Natural killer cell (primary cell): ENCODE results near the gene PLEKHG5. TPM values are rescaled to one million over a fixed set of nuclear protein-coding genes. Genes with fewer than 3 reads are reported as not detected.

ENCODE experiments used
- ATAC-seq, 3 donors: fragments of 150-1000 bp in 2 of 3; fragments of 200-7000 bp in 1 of 3; cut with Tn5 transposase; 1 replicate in 1 of 3; 2 replicates in 2 of 3; pipeline ENCODE4 v1.10.0; 2021; ENCODE audit warnings: mild to moderate bottlenecking in 2 of 3, moderate library complexity in 2 of 3
- DNase-seq, 2 donors: peaks; one replicate each; pipeline versions ENCODE4 v3.0.0 to v3.0.0-alpha.2; 2013 to 2021; ENCODE audit warnings: mixed read lengths in 1 of 2
- H3K27ac ChIP-seq: one replicate; pipeline ENCODE4 v1.5.1; 2013; ENCODE audit warnings: mild to moderate bottlenecking, low read length
- H3K27me3 ChIP-seq: one replicate; pipeline ENCODE4 v1.6.1; 2013; ENCODE audit warnings: low read length; ENCODE audit not compliant: control insufficient read depth, insufficient read depth
- H3K36me3 ChIP-seq: one replicate; pipeline ENCODE4 v1.6.1; 2013; ENCODE audit warnings: low read length; ENCODE audit not compliant: control insufficient read depth, insufficient read depth
- H3K4me1 ChIP-seq: one replicate; pipeline ENCODE4 v1.6.1; 2013; ENCODE audit warnings: low read length; ENCODE audit not compliant: control insufficient read depth, insufficient read depth
- H3K4me3 ChIP-seq: one replicate; pipeline ENCODE4 v1.5.1; 2013; ENCODE audit warnings: low read length
- H3K9me3 ChIP-seq: one replicate; pipeline ENCODE4 v1.6.1; 2013; ENCODE audit warnings: low read length; ENCODE audit not compliant: control insufficient read depth, insufficient read depth
- H3K27ac Mint-ChIP-seq, 2 donors: one replicate each; pipeline ENCODE4 v1.8.0; 2022; ENCODE audit warnings: mild to moderate bottlenecking in 2 of 2, mixed read lengths in 2 of 2, moderate library complexity in 1 of 2
- H3K27me3 Mint-ChIP-seq, 2 donors: one replicate each; pipeline ENCODE4 v1.8.0; 2022; ENCODE audit warnings: low read depth in 2 of 2, mixed read lengths in 2 of 2
- H3K36me3 Mint-ChIP-seq: one replicate; pipeline ENCODE4 v1.8.0; 2022; ENCODE audit warnings: mixed read lengths
- H3K4me1 Mint-ChIP-seq, 2 donors: one replicate each; pipeline ENCODE4 v1.8.0; 2022; ENCODE audit warnings: mixed read lengths in 2 of 2
- H3K4me3 Mint-ChIP-seq: one replicate; pipeline ENCODE4 v1.8.0; 2022; ENCODE audit warnings: mild to moderate bottlenecking, moderate library complexity, mixed read lengths
- H3K9me3 Mint-ChIP-seq, 2 donors: one replicate each; pipeline ENCODE4 v1.8.0; 2022; ENCODE audit warnings: mixed read lengths in 2 of 2
- CTCF ChIP-seq: fragments of 200-600 bp; IDR thresholded peaks from one replicate; pipeline ENCODE4 v1.8.0; 2022; ENCODE audit warnings: antibody characterized with exemption
- WGBS: methylation state at CpG from one replicate; pipeline ENCODE4 v1.1.7; 2013; ENCODE audit warnings: missing lambda C conversion rate; ENCODE audit not compliant: insufficient coverage; 5-methylcytosine and 5-hydroxymethylcytosine counted together
- intact Hi-C: fragments of 100-400 bp; cut with micrococcal nuclease; formaldehyde crosslinking; loops from one replicate; pipeline ENCODE4 v1.14.2; 2022
- total RNA-seq, 4 donors: library from RNA; stranded (reverse); fragments of 120-200 nt in 1 of 4; gene quantifications; one replicate each; pipeline versions ENCODE4 v1.2.3 to v1.2.4, GENCODE V29; 2013 to 2022

The PLEKHG5 gene
- total RNA-seq, 3 donors from 2014 or later (not counting 1 experiment from before 2014, with no cell fraction given) = 0.16 to 1.1 (median 0.54) TPM

GRCh38 chr1:6467224-6467623 is 24.2 kb downstream of the PLEKHG5 start:
- Mint-ChIP-seq H3K9me3 (no peaks in the 10 kb centered on the region), H3K27ac (no peak overlapping the region), H3K36me3 (no peaks in the 10 kb centered on the region), H3K27me3 (peaks cover 0 to 10% of the 10 kb centered on the region in 2 donors), H3K4me3 (no peak overlapping the region), H3K4me1 (peaks cover 6 to 16% of the 10 kb centered on the region in 2 donors)
- Histone ChIP-seq H3K4me1 (peaks cover 32% of the 10 kb centered on the region), H3K4me3 (no peak overlapping the region), H3K9me3 (no peaks in the 10 kb centered on the region), H3K27me3 (no peaks in the 10 kb centered on the region), H3K27ac (no peak overlapping the region), H3K36me3 (peaks cover 7% of the 10 kb centered on the region)
- 97% methylated on average over 12 of the region's 12 CpGs for WGBS
- ATAC-seq (no peak), DNase-seq (no peak)
- no peak for TF ChIP-seq CTCF
- intact Hi-C loops = no loop called here

- Mint-ChIP-seq H3K27me3 (peaks cover 0 to 11% of the 10 kb centered on the region in 2 donors), H3K27ac (no peak overlapping the region), H3K4me1 (peaks cover 6 to 17% of the 10 kb centered on the region in 2 donors), H3K4me3 (peak overlapping the region; percentile 21), H3K9me3 (no peaks in the 10 kb centered on the region), H3K36me3 (no peaks in the 10 kb centered on the region)
- ATAC-seq (no peak), DNase-seq (no peak)
- Histone ChIP-seq H3K9me3 (no peaks in the 10 kb centered on the region), H3K4me3 (no peak overlapping the region), H3K4me1 (peaks cover 37% of the 10 kb centered on the region), H3K36me3 (peaks cover 7% of the 10 kb centered on the region), H3K27me3 (no peaks in the 10 kb centered on the region), H3K27ac (no peak overlapping the region)
- intact Hi-C loops = no loop called here
- WGBS = 97% methylated on average over 4 of the region's 5 CpGs
- TF ChIP-seq CTCF = no peak
Observed at GRCh38 chr1:6466751-6467150, 24.7 kb downstream of the PLEKHG5 start.

DNA sequence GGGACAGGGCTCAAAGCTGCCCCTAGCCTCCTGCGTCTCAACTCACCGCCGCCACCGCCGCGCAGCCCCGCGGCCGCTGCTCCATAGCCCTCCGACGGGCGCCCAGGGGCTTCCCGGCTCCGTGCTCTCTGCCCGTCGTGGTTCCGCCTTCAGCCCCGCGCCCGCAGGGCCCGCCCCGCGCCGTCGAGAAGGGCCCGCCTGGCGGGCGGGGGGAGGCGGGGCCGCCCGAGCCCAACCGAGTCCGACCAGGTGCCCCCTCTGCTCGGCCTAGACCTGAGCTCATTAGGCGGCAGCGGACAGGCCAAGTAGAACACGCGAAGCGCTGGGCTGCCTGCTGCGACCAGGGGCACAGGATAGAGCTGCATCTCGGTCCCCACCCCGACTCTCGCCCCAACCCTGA is 25.4 kb downstream of the PLEKHG5 start, which contains the start of gene TNFRSF25:
TSS of gene TNFRSF25 (minus strand) at position 151 of the 400 bp plus-strand sequence. CDS start at position 85, 66 bp downstream.
- peaks cover 6 to 18% of the 10 kb centered on the region in 2 donors for H3K4me1 Mint-ChIP-seq
- peak within 1 kb of the TSS; percentile 72 for H3K4me3 ChIP-seq
- WGBS = 5% methylated on average over 43 of the region's 43 CpGs
- peak within 1 kb of the TSS; percentile 82 for H3K27ac ChIP-seq
- TF ChIP-seq CTCF = no peak
- no peaks in the 10 kb centered on the region for H3K9me3 Mint-ChIP-seq
- peak; percentile 30 to 87 (median 78) for ATAC-seq
- peaks cover 0 to 11% of the 10 kb centered on the region in 2 donors for H3K27me3 Mint-ChIP-seq
- no peaks in the 10 kb centered on the region for H3K36me3 Mint-ChIP-seq
- H3K36me3 ChIP-seq = peaks cover 7% of the 10 kb centered on the region
- peaks cover 44% of the 10 kb centered on the region for H3K4me1 ChIP-seq
- H3K27ac Mint-ChIP-seq = peak within 1 kb of the TSS in 1 of 2 donors; percentile 79
- peak in 1 of 2 donors; percentile 83 for DNase-seq
- no peaks in the 10 kb centered on the region for H3K27me3 ChIP-seq
- H3K4me3 Mint-ChIP-seq = peak within 1 kb of the TSS; percentile 77
- intact Hi-C loops = no loop called here
- no peaks in the 10 kb centered on the region for H3K9me3 ChIP-seq
